Mesendoderm (in vitro differentiated cells): ENCODE data around the gene IRAK3.

ENCODE experiments used
- DNase-seq: peaks from one replicate; pipeline ENCODE4 v3.0.0; 2013
- H2AK5ac ChIP-seq: 2 replicates; pipeline ENCODE4 v1.6.1; 2013; ENCODE audit warnings: low read length, inconsistent platforms
- H2BK120ac ChIP-seq: 2 replicates; pipeline ENCODE4 v1.6.1; 2013; ENCODE audit warnings: low read depth, mild to moderate bottlenecking, low read length, moderate library complexity, mixed read lengths
- H2BK15ac ChIP-seq: replicated peaks from 2 replicates; pipeline ENCODE4 v1.6.1; 2013; ENCODE audit warnings: low read depth, mild to moderate bottlenecking, moderate library complexity
- H2BK5ac ChIP-seq: 2 replicates; pipeline ENCODE4 v1.6.1; 2013; ENCODE audit warnings: low read length, inconsistent platforms
- H3K18ac ChIP-seq: 2 replicates; pipeline ENCODE4 v1.6.1; 2013; ENCODE audit warnings: mild to moderate bottlenecking, low read length, mixed read lengths
- H3K23ac ChIP-seq: one replicate; pipeline ENCODE4 v1.6.1; 2013; ENCODE audit warnings: low read length
- H3K27ac ChIP-seq: 2 replicates; pipeline ENCODE4 v1.5.1; 2013; ENCODE audit warnings: low read depth, mild to moderate bottlenecking, inconsistent platforms, low read length, moderate library complexity
- H3K27me3 ChIP-seq: 2 replicates; pipeline ENCODE4 v1.6.1; 2013; ENCODE audit warnings: low read length, control low read depth, mild to moderate bottlenecking, inconsistent platforms; ENCODE audit not compliant: insufficient read depth, poor library complexity
- H3K36me3 ChIP-seq: 2 replicates; pipeline ENCODE4 v1.6.1; 2013; ENCODE audit warnings: low read length, inconsistent platforms; ENCODE audit not compliant: control insufficient read depth, insufficient read depth
- H3K4ac ChIP-seq: one replicate; pipeline ENCODE4 v1.6.1; 2013; ENCODE audit warnings: low read depth, mild to moderate bottlenecking, low read length, moderate library complexity
- H3K4me1 ChIP-seq: 2 replicates; pipeline ENCODE4 v1.6.1; 2013; ENCODE audit warnings: low read depth, low read length, inconsistent platforms; ENCODE audit not compliant: control insufficient read depth
- H3K4me2 ChIP-seq: 2 replicates; pipeline ENCODE4 v1.6.1; 2013; ENCODE audit warnings: low read length
- H3K4me3 ChIP-seq: 2 replicates; pipeline ENCODE4 v1.5.1; 2013; ENCODE audit warnings: mild to moderate bottlenecking, low read length
- H3K56ac ChIP-seq: one replicate; pipeline ENCODE4 v1.6.1; 2013; ENCODE audit warnings: low read length
- H3K79me1 ChIP-seq: 2 replicates; pipeline ENCODE4 v1.6.1; 2013; ENCODE audit warnings: low read length, inconsistent platforms
- H3K79me2 ChIP-seq: 2 replicates; pipeline ENCODE4 v1.6.1; 2013; ENCODE audit warnings: mild to moderate bottlenecking, low read length; ENCODE audit not compliant: control insufficient read depth, insufficient read depth
- H3K9ac ChIP-seq: 2 replicates; pipeline ENCODE4 v1.6.1; 2013; ENCODE audit warnings: low read length, inconsistent platforms
- H4K5ac ChIP-seq: one replicate; pipeline ENCODE4 v1.6.1; 2013; ENCODE audit warnings: low read length
- H4K8ac ChIP-seq: one replicate; pipeline ENCODE4 v1.6.1; 2013; ENCODE audit warnings: low read depth, mild to moderate bottlenecking, control low read depth, low read length, moderate library complexity
- WGBS: extraction: QIAGEN DNeasy Blood & Tissue Kit; methylation state at CpG from one replicate; pipeline ENCODE4 v1.1.7; 2013; ENCODE audit warnings: low lambda C conversion rate, missing lambda C conversion rate; ENCODE audit not compliant: insufficient coverage; ENCODE audit errors: extremely low coverage; 5-methylcytosine and 5-hydroxymethylcytosine counted together

Gene IRAK3

GRCh38 chr12:66144791-66145754, 43.9 kb upstream of the IRAK3 start:
- H3K4me1 ChIP-seq = no peaks in the 10 kb centered on the region
- H4K5ac ChIP-seq = no peak overlapping the region
- H2BK15ac ChIP-seq = no peak overlapping the region
- no peaks in the 10 kb centered on the region for H3K36me3 ChIP-seq
- H3K27ac ChIP-seq = no peak overlapping the region
- H2AK5ac ChIP-seq = no peak overlapping the region
- no peak overlapping the region for H3K23ac ChIP-seq
- no peak overlapping the region for H3K4ac ChIP-seq
- no peak overlapping the region for H3K4me3 ChIP-seq
- H3K79me2 ChIP-seq = no peaks in the 10 kb centered on the region
- no peaks in the 10 kb centered on the region for H3K79me1 ChIP-seq
- no peak overlapping the region for H3K4me2 ChIP-seq
- H2BK120ac ChIP-seq = no peak overlapping the region
- H4K8ac ChIP-seq = no peak overlapping the region
- H3K27me3 ChIP-seq = no peaks in the 10 kb centered on the region
- no peak overlapping the region for H3K56ac ChIP-seq
- DNase-seq = peak; percentile 71
- H3K9ac ChIP-seq = peak overlapping the region; percentile 15
- no peak overlapping the region for H2BK5ac ChIP-seq
- H3K18ac ChIP-seq = no peak overlapping the region
- no CpG with 5 or more reads among the region's 7 CpGs for WGBS

DNA sequence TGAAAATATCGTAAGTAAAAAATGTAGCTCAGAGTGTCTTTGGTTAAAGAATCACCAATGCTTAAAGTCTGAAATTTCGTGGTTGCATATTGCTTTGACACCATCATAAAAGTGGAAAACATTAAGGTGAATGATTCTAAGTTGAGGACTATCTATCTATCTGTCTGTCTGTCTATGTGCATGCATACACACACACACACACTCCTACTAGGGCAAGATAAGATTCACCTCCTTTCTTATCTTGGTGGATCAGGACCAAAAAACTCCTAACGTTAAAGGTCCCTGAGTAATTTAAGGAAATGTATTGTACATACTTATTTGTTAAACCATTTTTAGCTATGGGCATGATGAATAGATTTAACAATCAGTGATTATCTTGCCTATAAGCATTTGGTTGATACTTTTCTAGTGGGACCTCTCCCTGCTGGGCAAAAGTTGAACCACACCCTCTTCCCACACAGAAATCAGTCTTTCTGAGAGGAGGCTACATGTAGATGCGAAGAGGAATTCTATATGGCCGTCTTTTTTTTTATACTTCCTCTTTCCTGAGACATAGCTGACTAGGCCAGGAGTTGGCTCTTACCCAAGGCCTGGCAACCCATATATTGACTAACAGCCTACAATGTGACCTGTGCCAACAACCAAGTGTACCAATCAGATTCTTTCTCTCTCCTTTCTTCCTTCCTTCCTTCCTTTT, 39.2 kb upstream of the IRAK3 start:
- Histone ChIP-seq H4K8ac (no peak overlapping the region), H3K4me2 (no peak overlapping the region), H4K5ac (no peak overlapping the region), H2BK120ac (no peak overlapping the region), H3K56ac (no peak overlapping the region), H3K18ac (no peak overlapping the region), H2AK5ac (no peak overlapping the region), H3K27ac (no peak overlapping the region), H3K4me1 (no peaks in the 10 kb centered on the region), H3K36me3 (no peaks in the 10 kb centered on the region), H3K23ac (no peak overlapping the region), H3K4me3 (no peak overlapping the region), H3K79me2 (no peaks in the 10 kb centered on the region), H3K4ac (no peak overlapping the region), H3K27me3 (no peaks in the 10 kb centered on the region), H3K79me1 (no peaks in the 10 kb centered on the region), H2BK15ac (no peak overlapping the region), H3K9ac (no peak overlapping the region), H2BK5ac (no peak overlapping the region)
- peak; percentile 14 for DNase-seq
- no CpG with 5 or more reads among the region's 5 CpGs for WGBS

GRCh38 chr12:66152732-66153131, 36.3 kb upstream of the IRAK3 start:
- H3K79me2 ChIP-seq = no peaks in the 10 kb centered on the region
- no peak overlapping the region for H2BK5ac ChIP-seq
- no peak overlapping the region for H3K4ac ChIP-seq
- H3K18ac ChIP-seq = no peak overlapping the region
- H3K79me1 ChIP-seq = no peaks in the 10 kb centered on the region
- DNase-seq = no peak
- H3K36me3 ChIP-seq = no peaks in the 10 kb centered on the region
- H3K4me2 ChIP-seq = no peak overlapping the region
- no peak overlapping the region for H3K23ac ChIP-seq
- H4K5ac ChIP-seq = no peak overlapping the region
- no peaks in the 10 kb centered on the region for H3K4me1 ChIP-seq
- H2AK5ac ChIP-seq = no peak overlapping the region
- no peak overlapping the region for H3K56ac ChIP-seq
- no peak overlapping the region for H2BK15ac ChIP-seq
- no peak overlapping the region for H2BK120ac ChIP-seq
- WGBS = no CpG with 5 or more reads among the region's 1 CpG
- no peak overlapping the region for H3K9ac ChIP-seq
- H3K27ac ChIP-seq = no peak overlapping the region
- H3K4me3 ChIP-seq = no peak overlapping the region
- no peak overlapping the region for H4K8ac ChIP-seq
- H3K27me3 ChIP-seq = no peaks in the 10 kb centered on the region

GRCh38 chr12:66154776-66155175, 34.2 kb upstream of the IRAK3 start:
- Histone ChIP-seq H2BK15ac (no peak overlapping the region), H3K36me3 (no peaks in the 10 kb centered on the region), H3K27me3 (no peaks in the 10 kb centered on the region), H4K5ac (no peak overlapping the region), H3K4me1 (no peaks in the 10 kb centered on the region), H3K18ac (no peak overlapping the region), H3K9ac (no peak overlapping the region), H2BK5ac (no peak overlapping the region), H2AK5ac (no peak overlapping the region), H3K4me2 (no peak overlapping the region), H4K8ac (no peak overlapping the region), H3K79me1 (no peaks in the 10 kb centered on the region), H2BK120ac (no peak overlapping the region), H3K79me2 (no peaks in the 10 kb centered on the region), H3K27ac (no peak overlapping the region), H3K4me3 (no peak overlapping the region), H3K56ac (no peak overlapping the region), H3K23ac (no peak overlapping the region), H3K4ac (no peak overlapping the region)
- no peak for DNase-seq

DNA sequence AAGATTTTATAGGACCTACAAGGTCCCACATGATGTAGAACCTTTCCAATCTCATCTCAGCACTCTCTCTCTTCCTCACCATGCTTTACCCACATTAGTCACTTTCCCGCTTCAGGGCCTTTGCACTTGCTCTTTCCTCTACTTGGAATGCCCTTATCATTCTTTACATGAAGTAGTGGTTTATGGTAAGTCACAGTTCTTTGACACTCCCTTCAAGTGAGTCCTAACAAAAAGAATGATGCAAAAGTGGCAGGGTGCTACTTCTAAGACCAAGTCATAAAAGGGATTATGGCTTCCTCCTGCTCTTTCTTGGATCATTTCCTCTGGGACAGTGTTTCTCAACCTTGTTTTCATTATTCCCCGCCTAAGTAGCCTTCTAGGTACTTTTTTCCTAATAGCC, 32.4 kb upstream of the IRAK3 start:
- Histone ChIP-seq H2AK5ac (no peak overlapping the region), H3K4me2 (no peak overlapping the region), H3K4ac (no peak overlapping the region), H2BK15ac (no peak overlapping the region), H4K5ac (no peak overlapping the region), H3K27ac (no peak overlapping the region), H3K4me3 (no peak overlapping the region), H3K79me1 (no peaks in the 10 kb centered on the region), H3K4me1 (no peaks in the 10 kb centered on the region), H2BK5ac (no peak overlapping the region), H3K36me3 (no peaks in the 10 kb centered on the region), H3K23ac (no peak overlapping the region), H3K79me2 (no peaks in the 10 kb centered on the region), H3K27me3 (no peaks in the 10 kb centered on the region), H3K9ac (no peak overlapping the region), H3K18ac (no peak overlapping the region), H3K56ac (no peak overlapping the region), H4K8ac (no peak overlapping the region), H2BK120ac (no peak overlapping the region)
- no peak for DNase-seq
- WGBS = no CpG with 5 or more reads among the region's 2 CpGs
